ENCODE data around the gene ANKRD11. TPM values are rescaled to one million over a fixed set of nuclear protein-coding genes. Genes with fewer than 3 reads are reported as not detected.

The ANKRD11 gene
- total and polyA plus RNA-seq, 2 donors (not counting 3 experiments of a cell fraction or from before 2014, with no cell fraction given): 55.8 to 191 TPM

DNA sequence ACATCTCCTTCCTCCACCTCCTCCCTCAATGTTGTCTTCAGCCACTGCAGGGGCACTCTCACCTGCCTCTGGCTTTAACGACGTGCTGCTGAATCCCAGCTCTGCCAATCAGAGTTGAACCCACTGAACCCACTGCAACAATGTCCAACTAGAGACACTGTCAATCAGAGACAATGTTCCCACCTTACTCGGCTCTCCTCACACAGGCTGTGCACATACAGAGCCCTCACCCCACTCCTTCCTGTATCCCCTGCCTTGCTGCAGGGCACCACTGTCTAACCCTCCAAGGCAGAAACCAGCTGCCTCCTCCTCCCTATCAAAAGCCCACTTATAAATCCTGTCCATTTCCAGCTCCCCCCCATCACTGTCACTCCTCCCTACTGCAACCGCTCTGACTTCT is 58.7 kb downstream of the ANKRD11 start:
- Histone ChIP-seq H3K27ac (ENCODE audit: insufficient read depth, low read depth, low read length) (no peak overlapping the region), H3K79me2 (ENCODE audit: control insufficient read depth, insufficient read depth, low read length) (peaks cover 86% of the 10 kb centered on the region), H3K4me3 (replicated peaks in 1 of 3; ENCODE audit: insufficient read depth in 1 of 3, low read depth in 1 of 3, low read length in 3 of 3) (no peak overlapping the region), H3K9me1 (replicated peaks; ENCODE audit: control insufficient read depth, extremely low read depth, insufficient read depth, low read length) (no peaks in the 10 kb centered on the region), H3K4me2 (ENCODE audit: insufficient read depth, low read length) (no peak overlapping the region), H3K9me3 (replicated peaks; ENCODE audit: control insufficient read depth, insufficient read depth, low read length) (no peaks in the 10 kb centered on the region), H3K27me3 (ENCODE audit: control insufficient read depth in 2 of 2, insufficient read depth in 2 of 2, low read length in 2 of 2) (no peaks in the 10 kb centered on the region), H3K9ac (replicated peaks; ENCODE audit: extremely low read depth, insufficient read depth, low read length) (no peak overlapping the region), H3K36me3 (ENCODE audit: control insufficient read depth in 2 of 2, extremely low read depth in 1 of 2, insufficient read depth in 2 of 2, low read length in 2 of 2) (peaks cover 0 to 2% of the 10 kb centered on the region in 2 experiments), H3K4me1 (ENCODE audit: control insufficient read depth, extremely low read depth, insufficient read depth, low read length) (peaks cover 9% of the 10 kb centered on the region), H2AFZ (ENCODE audit: low read depth, low read length) (no peak overlapping the region), H4K20me1 (replicated peaks; ENCODE audit: control insufficient read depth, extremely low read depth, insufficient read depth, low read length) (peaks cover 7% of the 10 kb centered on the region)
- intact Hi-C loops (cut with micrococcal nuclease): no loop called here
- CTCF ChIA-PET: interaction anchor here (0.5 kb wide), 1 partner anchor 36 kb away, joined by 3 read pairs; no protein-coding TSS in a partner anchor
- BruUV-seq (replicated peaks): no TSS peak
- no peak for FAIRE-seq
- POLR2A ChIA-PET: no interaction called here
- dilution Hi-C loops (cut with MboI; ENCODE audit: extremely low pct_ligation_motif_present, low sequenced_read_pairs): no loop called here
- no peak for DNase-seq (ENCODE audit: low read depth, low spot score)
- no peak for TF ChIP-seq EZH2 (IDR thresholded peaks at IDR 0.05; ENCODE audit: borderline replicate concordance, low read depth, low read length, severe bottlenecking)
- no peak for TF ChIP-seq JUN (IDR thresholded peaks at IDR 0.05; ENCODE audit: borderline replicate concordance, insufficient read depth, insufficient read length, low read depth)
- TF ChIP-seq, protein P1, sequence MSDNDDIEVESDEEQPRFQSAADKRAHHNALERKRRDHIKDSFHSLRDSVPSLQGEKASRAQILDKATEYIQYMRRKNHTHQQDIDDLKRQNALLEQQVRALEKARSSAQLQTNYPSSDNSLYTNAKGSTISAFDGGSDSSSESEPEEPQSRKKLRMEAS (IDR thresholded peaks at IDR 0.05; ENCODE audit: insufficient read depth, insufficient read length): no peak
- no peak for TF ChIP-seq POLR2AphosphoS5 (IDR thresholded peaks at IDR 0.05; ENCODE audit: insufficient read depth, low read depth, low read length)
- TF ChIP-seq, protein P2, sequence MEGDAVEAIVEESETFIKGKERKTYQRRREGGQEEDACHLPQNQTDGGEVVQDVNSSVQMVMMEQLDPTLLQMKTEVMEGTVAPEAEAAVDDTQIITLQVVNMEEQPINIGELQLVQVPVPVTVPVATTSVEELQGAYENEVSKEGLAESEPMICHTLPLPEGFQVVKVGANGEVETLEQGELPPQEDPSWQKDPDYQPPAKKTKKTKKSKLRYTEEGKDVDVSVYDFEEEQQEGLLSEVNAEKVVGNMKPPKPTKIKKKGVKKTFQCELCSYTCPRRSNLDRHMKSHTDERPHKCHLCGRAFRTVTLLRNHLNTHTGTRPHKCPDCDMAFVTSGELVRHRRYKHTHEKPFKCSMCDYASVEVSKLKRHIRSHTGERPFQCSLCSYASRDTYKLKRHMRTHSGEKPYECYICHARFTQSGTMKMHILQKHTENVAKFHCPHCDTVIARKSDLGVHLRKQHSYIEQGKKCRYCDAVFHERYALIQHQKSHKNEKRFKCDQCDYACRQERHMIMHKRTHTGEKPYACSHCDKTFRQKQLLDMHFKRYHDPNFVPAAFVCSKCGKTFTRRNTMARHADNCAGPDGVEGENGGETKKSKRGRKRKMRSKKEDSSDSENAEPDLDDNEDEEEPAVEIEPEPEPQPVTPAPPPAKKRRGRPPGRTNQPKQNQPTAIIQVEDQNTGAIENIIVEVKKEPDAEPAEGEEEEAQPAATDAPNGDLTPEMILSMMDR (IDR thresholded peaks at IDR 0.05; ENCODE audit: extremely low read depth in 1 of 2, insufficient read depth in 1 of 2, low read depth in 1 of 2, low read length in 2 of 2): no peak
- no peak for TF ChIP-seq FOS (IDR thresholded peaks at IDR 0.05; ENCODE audit: borderline replicate concordance, insufficient read depth, low read length)
- no peak for TF ChIP-seq MYC (IDR thresholded peaks at IDR 0.05; ENCODE audit: low read depth, low read length)
- TF ChIP-seq GATA2 (IDR thresholded peaks at IDR 0.05; ENCODE audit: insufficient read depth, insufficient read length, low read depth, low read length): no peak
- no peak for TF ChIP-seq POLR2A (IDR thresholded peaks at IDR 0.05; ENCODE audit: low read depth, low read length)
